Activated CD4-positive, CD25-positive, alpha-beta regulatory T cell (primary cell): ENCODE measurements around the gene MDH1B.
"Not testable (repeated sequence)": the region's sequence is repeated elsewhere in the genome, so short reads cannot be mapped to it uniquely, and the experiment has no call there.

Experiments
- DNase-seq, 4 experiments: peaks; one replicate each; lab custom pipeline; 2025; lab: John Stamatoyannopoulos, UW

The MDH1B gene

GRCh38 chr2:206766057-206766930, 1.2 kb upstream of the MDH1B start:
- no peak for DNase-seq

DNA sequence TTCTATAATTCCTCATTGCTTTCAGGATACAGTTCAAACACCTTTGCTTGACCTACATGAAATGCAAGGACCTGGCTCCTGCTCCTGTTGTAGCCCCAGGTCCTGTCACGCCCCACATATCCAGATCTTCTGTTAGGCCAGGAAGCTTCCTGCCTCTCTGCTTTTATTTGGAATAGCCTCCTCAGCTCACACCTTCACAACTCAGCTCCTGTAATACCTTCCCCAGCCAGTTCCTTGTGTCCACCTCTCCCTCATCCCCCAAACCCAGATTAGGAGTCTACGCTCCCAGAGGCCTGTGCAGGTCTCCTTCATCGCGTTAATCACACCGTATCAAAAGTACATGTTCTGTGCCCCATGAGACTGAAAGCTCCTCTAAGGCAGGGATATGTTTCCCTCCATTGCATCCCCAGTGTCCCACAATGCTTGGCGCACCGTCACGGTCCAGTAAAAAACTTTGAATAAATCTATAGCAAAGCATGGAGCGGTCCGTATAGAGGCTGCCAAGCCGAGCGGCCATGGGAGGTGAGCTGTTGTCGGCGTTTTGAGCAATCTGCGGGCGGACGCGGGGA, 371 bp downstream of the MDH1B start:
- no peak for DNase-seq

GRCh38 chr2:206756816-206757215, 8.3 kb downstream of the MDH1B start:
- no peak for DNase-seq

DNA sequence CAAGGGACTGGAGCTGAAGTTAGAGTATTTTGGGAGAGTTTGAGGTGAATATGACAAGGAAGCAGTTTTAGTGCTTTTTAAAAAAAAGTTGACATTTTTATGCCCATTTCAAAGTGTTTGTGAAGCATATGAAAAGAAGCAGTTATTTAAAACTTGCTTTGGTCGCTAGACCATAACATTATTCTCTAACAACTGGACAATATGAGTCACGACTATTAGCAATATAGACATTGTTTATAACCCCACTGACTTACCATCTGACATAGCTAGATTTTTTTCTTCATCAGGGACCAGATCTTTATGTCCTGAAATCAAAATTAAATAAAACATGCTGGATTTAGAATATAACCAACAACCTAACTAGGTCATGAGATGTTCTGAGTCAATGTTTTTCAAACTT, 24.3 kb downstream of the MDH1B start:
- no peak for DNase-seq

- no peak for DNase-seq
Measured at GRCh38 chr2:206739271-206739670, 25.9 kb downstream of the MDH1B start.

GRCh38 chr2:206736935-206737334, 28.2 kb downstream of the MDH1B start:
- DNase-seq, result no peak

DNA sequence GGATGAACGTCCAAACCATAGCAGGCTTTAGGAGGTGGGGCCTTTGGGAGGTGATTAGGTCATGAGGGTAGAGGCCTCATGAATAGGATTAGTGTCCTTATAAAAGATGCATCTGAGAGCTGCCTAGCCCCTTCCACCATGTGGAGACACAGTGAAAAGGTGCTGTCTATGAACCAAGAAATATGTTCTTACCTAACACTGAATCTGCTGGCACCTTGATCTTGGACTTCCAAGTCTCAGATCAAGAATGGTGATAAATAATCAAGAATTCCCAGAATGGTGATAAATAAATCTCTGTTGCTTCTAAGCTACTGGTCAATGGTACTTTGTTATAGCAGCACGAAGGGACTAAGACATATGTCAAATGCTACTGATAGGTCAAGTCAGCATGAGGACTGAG, 31.8 kb downstream of the MDH1B start:
- no peak for DNase-seq

DNA sequence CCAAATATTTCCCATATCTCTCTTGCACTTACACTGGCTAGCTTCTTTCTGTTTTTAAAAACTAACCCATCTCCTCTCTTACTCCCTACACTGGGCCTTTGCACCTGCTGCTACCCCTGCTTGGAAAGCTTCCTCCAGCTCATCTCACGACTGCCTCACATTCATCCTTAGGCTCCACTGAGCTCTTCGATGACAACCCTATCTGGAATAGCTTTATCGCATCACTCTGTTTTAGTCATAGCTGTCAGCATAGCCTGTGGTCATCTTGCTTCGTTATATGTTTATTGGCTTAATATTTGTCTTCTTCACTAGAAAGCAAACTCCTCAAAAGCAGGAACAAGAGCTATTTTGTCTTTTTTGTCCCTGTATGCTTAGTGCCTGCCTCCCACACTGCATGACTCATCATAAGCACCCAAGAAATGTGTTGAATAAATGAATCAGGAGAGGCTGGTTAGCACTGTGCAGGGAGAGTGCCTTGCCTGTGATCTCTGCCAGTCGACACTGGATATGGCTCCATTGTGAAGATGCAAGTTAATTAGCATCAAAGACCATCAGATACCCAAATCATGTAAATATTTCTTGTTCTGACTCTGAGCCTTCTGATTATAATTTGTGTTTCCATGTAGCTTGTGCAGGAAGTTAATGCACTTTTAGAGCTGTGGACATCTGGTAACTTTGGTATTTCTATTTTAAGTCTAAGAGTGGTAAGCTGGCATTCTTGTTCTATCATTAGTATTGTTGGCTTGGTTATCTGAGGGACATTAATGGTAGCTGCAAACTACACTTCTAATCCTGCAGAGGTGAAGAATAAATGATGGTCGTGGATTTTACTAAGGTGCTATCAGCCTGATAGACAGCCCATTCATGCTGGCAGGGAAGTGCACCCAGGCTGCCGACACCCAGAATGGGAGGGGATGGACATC, 36.6 kb downstream of the MDH1B start:
- no peak for DNase-seq

- no peak for DNase-seq
Measured at GRCh38 chr2:206727287-206727686, 37.8 kb downstream of the MDH1B start.

DNA sequence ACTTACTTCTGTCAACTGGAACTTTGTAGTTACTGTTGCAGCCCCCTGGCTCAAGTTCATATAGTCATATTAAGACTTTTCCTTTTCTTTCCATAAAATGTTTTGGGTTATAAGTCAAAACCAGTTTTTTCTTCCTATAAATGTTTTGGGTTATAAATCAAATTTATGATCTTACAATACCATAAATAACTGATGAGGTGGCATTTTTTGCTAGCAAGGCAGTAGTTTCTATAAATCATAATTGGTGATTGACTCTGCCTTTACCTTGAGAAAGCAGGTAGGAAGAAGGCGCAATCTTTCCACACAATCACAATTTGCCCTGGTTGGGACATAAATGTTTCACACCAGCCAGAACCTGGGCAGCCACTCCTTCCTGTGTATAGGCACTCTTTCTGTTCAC, 41.8 kb downstream of the MDH1B start:
- no peak for DNase-seq

GRCh38 chr2:206721256-206721920, 43.7 kb downstream of the MDH1B start:
- DNase-seq, result no peak

- DNase-seq, result no peak
Measured at GRCh38 chr2:206718296-206718695, 46.8 kb downstream of the MDH1B start, which contains the start of gene DYTN. DYTN (minus strand) TSS chr2:206718396; CDS start chr2:206718279, 117 bp downstream.

DNA sequence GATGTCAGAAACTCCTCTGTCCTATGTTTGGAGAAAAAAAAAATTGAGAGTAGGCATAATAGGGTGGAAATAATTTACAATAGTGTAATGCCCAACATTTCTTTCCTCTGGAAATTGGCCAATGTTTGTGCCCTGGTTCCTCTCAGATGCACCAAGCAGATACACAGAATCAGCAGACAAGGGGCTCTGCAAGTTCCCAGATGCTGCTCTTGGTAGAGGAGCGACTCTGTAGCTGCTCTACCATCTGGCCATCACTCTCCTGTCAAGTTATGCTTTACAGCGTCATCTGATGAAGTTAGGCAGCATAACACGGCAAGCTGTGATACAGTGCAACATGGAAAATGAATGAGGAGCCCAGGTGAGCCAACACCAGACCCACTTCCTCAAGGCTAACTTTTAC, 48.5 kb downstream of the MDH1B start:
- DNase-seq, result no peak

DNA sequence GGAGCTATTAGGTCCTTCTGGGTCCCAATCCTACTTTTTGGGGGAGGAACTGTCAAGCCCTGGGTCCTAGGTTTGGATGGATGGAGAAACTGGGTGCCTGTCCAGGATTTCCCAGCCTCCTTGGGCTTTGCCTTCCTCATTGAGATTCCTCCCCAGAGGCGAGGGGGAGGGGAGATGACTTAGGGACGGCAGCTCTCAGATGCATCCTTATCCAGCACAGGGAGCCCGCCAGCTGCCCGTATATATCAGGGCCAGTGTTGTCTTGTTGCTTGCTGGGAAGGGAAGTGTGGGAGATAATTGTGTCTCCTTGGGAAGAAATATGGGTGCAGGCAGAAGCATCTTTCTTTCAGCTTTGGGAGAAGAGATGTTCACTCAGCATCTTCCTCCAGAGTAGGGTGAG, 49.9 kb downstream of the MDH1B start:
- not testable (repeated sequence) for DNase-seq

- DNase-seq, result no peak
Measured at GRCh38 chr2:206713746-206714145, 51.4 kb downstream of the MDH1B start.

DNA sequence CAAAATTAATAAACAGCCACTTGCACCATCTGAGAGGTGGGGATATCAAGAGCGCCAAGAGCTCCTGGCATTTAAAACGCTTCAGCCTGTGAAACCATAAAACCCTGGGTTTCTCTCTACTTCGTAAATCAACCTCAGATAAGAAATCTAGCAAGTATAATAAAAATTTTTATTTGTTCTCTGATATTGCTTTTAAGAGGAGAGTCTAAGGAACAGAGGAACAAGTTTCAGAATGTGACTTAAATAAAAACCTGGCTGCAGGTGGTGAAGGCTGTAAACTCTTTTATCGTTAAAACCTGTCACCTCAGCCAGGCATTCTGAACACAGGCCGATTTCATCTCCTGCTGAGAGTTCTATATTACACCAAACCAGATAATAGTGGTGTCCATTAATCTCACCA, 56.8 kb downstream of the MDH1B start:
- DNase-seq, result no peak

DNA sequence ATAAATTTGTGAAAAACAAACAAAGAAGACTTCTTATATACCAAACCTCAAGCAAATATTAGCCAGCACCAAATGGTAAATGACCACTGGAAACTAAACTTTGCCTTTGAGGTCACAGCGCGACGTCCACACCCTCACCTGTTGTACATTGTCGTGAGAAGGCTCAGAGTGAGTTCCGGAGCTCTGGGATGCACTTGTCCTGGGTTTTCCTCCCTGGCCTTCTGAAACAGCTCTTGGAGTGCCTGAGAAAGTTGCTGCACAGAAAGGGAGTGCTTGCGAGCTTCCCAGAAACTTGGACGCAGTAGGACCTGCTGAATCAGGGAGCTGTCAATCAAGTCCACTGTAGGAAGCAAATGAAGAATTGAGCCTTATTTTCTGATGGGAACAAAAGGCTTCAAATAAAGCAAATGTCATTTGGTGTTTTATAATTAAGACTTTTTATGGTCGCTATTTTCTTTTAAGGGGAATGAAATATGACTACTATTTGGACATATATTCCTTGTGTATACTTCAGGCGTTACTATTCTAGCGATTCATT, 57.9 kb downstream of the MDH1B start:
- no peak for DNase-seq

GRCh38 chr2:206701952-206702605, 63.0 kb downstream of the MDH1B start:
- DNase-seq, result no peak

GRCh38 chr2:206700156-206700555, 65.0 kb downstream of the MDH1B start:
- no peak for DNase-seq

DNA sequence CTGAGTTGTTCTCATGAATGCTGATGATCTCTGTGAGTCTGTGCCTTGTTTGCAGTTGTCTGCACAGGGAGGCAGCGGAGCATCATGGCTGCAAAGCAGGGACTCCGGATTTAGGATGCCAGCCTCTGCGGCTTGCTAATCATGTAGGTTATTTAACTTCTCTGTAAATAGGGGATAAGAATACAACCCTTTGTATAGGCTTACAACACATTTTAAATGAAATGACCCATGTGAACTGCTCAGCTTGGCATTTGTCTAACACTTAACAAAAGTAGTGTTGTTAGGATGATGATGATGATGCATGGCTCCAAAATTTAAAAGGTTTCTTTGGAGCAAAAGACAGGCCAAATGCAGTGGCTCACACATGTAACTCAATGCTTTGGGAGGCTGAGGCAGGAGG, 66.3 kb downstream of the MDH1B start:
- DNase-seq, result no peak

- no peak for DNase-seq
Measured at GRCh38 chr2:206696910-206697309, 68.2 kb downstream of the MDH1B start.
